Heart left ventricle (tissue), 13 donors: Measurements from ENCODE around the gene CSMD2.

Source experiments
- POLR2A ChIP-seq, 2 donors: fragments of 450-650 bp; IDR thresholded peaks; one replicate each; pipeline ENCODE4 v1.6.1; 2017; ENCODE audit warnings: antibody characterized with exemption in 2 of 2, mild to moderate bottlenecking in 2 of 2, moderate library complexity in 2 of 2
- TF ChIP-seq, protein P1 (sequence below), 12 donors: fragments of 200-600 bp; sonication (generic) in 4 of 12; IDR thresholded peaks; one replicate each; pipeline versions ENCODE4 v1.5.0 to v1.8.0; 2018 to 2022; ENCODE audit warnings: antibody characterized with exemption in 12 of 12, mild to moderate bottlenecking in 5 of 12
- donor health status: ischemic (EF 13 %, LVEDD 7.1; RV severe dilation, severe dysfunction).
- donor health status: DM: no; HTN: yes; CAD: no.
- donor health status: DM: no; HTN: no; CAD: no.
- donor health status: ischemic (EF 25% LVEDD 6.9; RV normal size, moderate dysfunction).
- donor health status: ischemic (EF 25% LVEDD 5.7; RV mildly dilated, moderate dysfunction).
- donor health status: ischemic (EF 35%, LVEDD 5.7; RV mildly dilated, moderate dysfunction).
- donor health status: nonischemic (EF 11% LVEDD 7.7; RV severe dilation, severe dysfunction).
- donor health status: DM: yes; HTN: yes; CAD: no.
- donor health status: PGD.
- donor health status: ischemic (EF 29% LVEDD 5.4; RV normal size, mild dysfunction).
- donor health status: nonischemic (EF 23%, LVEDD 6.1; RV moderate dilation, normal function).

DNA sequence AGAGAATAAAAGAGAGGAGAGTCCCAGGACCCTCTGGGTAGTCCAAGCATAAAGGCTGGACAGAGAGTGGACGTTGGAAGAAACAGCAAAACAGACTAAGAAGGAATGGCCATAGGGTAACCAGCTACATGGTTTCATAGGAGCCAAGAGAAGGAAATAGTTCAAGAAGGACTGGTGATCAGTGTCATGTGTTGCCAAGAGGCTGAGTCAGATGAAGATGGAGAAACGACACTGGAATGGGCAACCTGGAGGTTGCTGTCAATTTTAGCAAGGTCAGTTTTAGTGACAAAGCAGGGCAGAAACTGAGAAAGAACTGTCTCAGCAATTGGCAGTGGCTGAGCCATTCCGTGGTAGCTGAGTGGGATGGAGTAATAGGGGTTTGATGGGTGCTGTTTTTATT, 259.8 kb downstream of the CSMD2 start:
- TF ChIP-seq POLR2A (IDR thresholded peaks at IDR 0.05): no peak
- TF ChIP-seq, protein P1, sequence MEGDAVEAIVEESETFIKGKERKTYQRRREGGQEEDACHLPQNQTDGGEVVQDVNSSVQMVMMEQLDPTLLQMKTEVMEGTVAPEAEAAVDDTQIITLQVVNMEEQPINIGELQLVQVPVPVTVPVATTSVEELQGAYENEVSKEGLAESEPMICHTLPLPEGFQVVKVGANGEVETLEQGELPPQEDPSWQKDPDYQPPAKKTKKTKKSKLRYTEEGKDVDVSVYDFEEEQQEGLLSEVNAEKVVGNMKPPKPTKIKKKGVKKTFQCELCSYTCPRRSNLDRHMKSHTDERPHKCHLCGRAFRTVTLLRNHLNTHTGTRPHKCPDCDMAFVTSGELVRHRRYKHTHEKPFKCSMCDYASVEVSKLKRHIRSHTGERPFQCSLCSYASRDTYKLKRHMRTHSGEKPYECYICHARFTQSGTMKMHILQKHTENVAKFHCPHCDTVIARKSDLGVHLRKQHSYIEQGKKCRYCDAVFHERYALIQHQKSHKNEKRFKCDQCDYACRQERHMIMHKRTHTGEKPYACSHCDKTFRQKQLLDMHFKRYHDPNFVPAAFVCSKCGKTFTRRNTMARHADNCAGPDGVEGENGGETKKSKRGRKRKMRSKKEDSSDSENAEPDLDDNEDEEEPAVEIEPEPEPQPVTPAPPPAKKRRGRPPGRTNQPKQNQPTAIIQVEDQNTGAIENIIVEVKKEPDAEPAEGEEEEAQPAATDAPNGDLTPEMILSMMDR (IDR thresholded peaks at IDR 0.05): no peak
